GM12874 (cell line): ENCODE results near the gene SOCS1.

ENCODE experiments used
- CTCF ChIP-seq: IDR thresholded peaks from 2 replicates; pipeline ENCODE4 v1.5.1; 2011; ENCODE audit warnings: low read depth, mild to moderate bottlenecking, control low read depth, low read length, moderate library complexity; ENCODE audit not compliant: insufficient read depth

The SOCS1 gene

GRCh38 chr16:11225677-11226549 lies 30.1 kb downstream of the SOCS1 start:
- TF ChIP-seq CTCF: no peak

GRCh38 chr16:11224894-11225676 lies 30.9 kb downstream of the SOCS1 start:
- no peak for TF ChIP-seq CTCF

- no peak for TF ChIP-seq CTCF
Measured at GRCh38 chr16:11224096-11224893, 31.7 kb downstream of the SOCS1 start.

- TF ChIP-seq CTCF: no peak
Measured at GRCh38 chr16:11219178-11219577, 36.8 kb downstream of the SOCS1 start.

- peak; percentile 52; the same call in 1 of the 2 replicates for TF ChIP-seq CTCF
Measured at GRCh38 chr16:11218604-11218962, 37.4 kb downstream of the SOCS1 start.

GRCh38 chr16:11217651-11218603 lies 38.1 kb downstream of the SOCS1 start:
- no peak for TF ChIP-seq CTCF
